Tibial nerve (tissue), 4 donors: ENCODE data around the gene MTIF2. TPM values are rescaled to one million over a fixed set of nuclear protein-coding genes. Genes with fewer than 3 reads are reported as not detected.

Experiments
- DNase-seq, 2 donors: peaks; one replicate each; pipeline ENCODE4 v3.0.0-alpha.2; 2019; ENCODE audit warnings: low spot score in 2 of 2
- H3K27ac ChIP-seq, 4 donors: fragments of 200-600 bp; sonication (generic) in 3 of 4; one replicate each; pipeline ENCODE4 v1.5.1; 2017 to 2019; ENCODE audit warnings: mild to moderate bottlenecking in 1 of 4
- H3K27me3 ChIP-seq, 2 donors: fragments of 200-600 bp; sonication (generic) in 1 of 2; one replicate each; pipeline versions ENCODE4 v1.5.1 to v1.6.0; 2017 to 2019
- H3K36me3 ChIP-seq, 3 donors: fragments of 200-600 bp; sonication (generic); one replicate each; pipeline ENCODE4 v1.5.1; 2018 to 2019
- H3K4me1 ChIP-seq, 4 donors: fragments of 200-600 bp; sonication (generic) in 3 of 4; one replicate each; pipeline ENCODE4 v1.5.1; 2017 to 2019
- H3K4me3 ChIP-seq, 4 donors: fragments of 200-600 bp; sonication (generic) in 3 of 4; one replicate each; pipeline ENCODE4 v1.5.1; 2017 to 2019; ENCODE audit warnings: mild to moderate bottlenecking in 1 of 4, moderate library complexity in 1 of 4
- H3K9me3 ChIP-seq, 4 donors: fragments of 200-600 bp; sonication (generic) in 3 of 4; one replicate each; pipeline ENCODE4 v1.5.1; 2017 to 2019
- EP300 ChIP-seq, 2 donors: sonication (generic); formaldehyde crosslinking; IDR thresholded peaks; one replicate each; pipeline ENCODE4 v1.6.1; 2017; ENCODE audit warnings: antibody characterized with exemption in 2 of 2, mild to moderate bottlenecking in 1 of 2
- POLR2A ChIP-seq, 2 donors: fragments of 450-650 bp; IDR thresholded peaks; one replicate each; pipeline ENCODE4 v1.6.1; 2017; ENCODE audit warnings: antibody characterized with exemption in 2 of 2, mild to moderate bottlenecking in 2 of 2, moderate library complexity in 2 of 2
- WGBS, 2 donors: methylation state at CpG; one replicate each; pipeline ENCODE4 v1.1.5; 2018; 5-methylcytosine and 5-hydroxymethylcytosine counted together
- total RNA-seq, 4 donors: library from RNA; depleted of rRNA; stranded (reverse); fragments of >200 nt; gene quantifications; one replicate each; pipeline ENCODE4 v1.1.0, GENCODE V29; 2016
- TF ChIP-seq, protein P1 (sequence below), 5 experiments: fragments of 200-600 bp in 3 of 5; fragments of 450-650 bp in 2 of 5; sonication (generic) in 3 of 5; IDR thresholded peaks; one replicate each; pipeline ENCODE4 v1.5.1; 2016 to 2019; ENCODE audit warnings: antibody characterized with exemption in 5 of 5, mild to moderate bottlenecking in 3 of 5, moderate library complexity in 2 of 5

Gene MTIF2, protein sequence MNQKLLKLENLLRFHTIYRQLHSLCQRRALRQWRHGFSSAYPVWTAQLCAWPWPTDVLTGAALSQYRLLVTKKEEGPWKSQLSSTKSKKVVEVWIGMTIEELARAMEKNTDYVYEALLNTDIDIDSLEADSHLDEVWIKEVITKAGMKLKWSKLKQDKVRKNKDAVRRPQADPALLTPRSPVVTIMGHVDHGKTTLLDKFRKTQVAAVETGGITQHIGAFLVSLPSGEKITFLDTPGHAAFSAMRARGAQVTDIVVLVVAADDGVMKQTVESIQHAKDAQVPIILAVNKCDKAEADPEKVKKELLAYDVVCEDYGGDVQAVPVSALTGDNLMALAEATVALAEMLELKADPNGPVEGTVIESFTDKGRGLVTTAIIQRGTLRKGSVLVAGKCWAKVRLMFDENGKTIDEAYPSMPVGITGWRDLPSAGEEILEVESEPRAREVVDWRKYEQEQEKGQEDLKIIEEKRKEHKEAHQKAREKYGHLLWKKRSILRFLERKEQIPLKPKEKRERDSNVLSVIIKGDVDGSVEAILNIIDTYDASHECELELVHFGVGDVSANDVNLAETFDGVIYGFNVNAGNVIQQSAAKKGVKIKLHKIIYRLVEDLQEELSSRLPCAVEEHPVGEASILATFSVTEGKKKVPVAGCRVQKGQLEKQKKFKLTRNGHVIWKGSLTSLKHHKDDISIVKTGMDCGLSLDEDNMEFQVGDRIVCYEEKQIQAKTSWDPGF
- total RNA-seq, result 10 to 100 TPM; 11.8 to 31.9 (median 18.0) TPM

DNA sequence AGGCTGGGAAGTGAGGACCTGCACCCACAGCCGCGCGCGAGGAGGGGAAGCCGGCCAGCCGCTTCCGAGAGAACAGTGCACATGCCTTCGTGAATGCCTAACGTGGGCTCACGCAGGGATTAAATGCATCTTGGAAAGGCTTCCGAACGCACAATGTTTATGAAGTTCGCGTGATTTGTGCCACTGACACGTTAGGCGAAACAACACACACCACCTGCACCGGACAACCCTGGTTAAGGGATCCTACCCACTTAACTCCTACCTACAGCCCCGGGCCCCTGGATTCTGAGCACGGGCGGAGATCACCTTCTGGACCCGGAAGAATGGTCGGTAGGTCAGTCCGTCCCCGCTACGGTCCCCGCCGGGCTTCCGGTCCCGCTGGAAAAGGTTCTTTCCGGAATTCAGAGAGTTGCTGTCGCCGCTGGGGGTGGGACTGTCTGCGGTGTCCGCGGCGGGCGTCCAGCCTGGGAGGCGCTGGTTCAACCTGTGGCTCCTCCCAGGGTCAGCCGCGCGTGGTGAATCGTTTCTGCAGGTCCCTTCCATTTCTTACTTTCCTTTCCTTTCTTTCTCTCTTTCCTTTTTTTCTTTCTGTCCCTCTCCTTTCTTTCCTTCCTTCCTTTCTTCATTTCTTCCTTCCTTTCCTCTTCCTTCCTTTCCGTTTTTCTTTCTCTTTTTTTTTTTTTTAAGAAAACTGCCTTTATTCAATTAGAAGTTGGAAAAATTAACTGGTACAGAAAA is at the start of gene MTIF2:
Gene MTIF2, minus strand, starts transcription at position 325 of the 738 bp plus-strand sequence. CDS start 5,373 bp downstream, outside the sequence.
- Histone ChIP-seq H3K36me3 (peaks cover 0 to 32% (median 0%) of the 10 kb centered on the region in 3 donors), H3K9me3 (no peaks in the 10 kb centered on the region)

DNA sequence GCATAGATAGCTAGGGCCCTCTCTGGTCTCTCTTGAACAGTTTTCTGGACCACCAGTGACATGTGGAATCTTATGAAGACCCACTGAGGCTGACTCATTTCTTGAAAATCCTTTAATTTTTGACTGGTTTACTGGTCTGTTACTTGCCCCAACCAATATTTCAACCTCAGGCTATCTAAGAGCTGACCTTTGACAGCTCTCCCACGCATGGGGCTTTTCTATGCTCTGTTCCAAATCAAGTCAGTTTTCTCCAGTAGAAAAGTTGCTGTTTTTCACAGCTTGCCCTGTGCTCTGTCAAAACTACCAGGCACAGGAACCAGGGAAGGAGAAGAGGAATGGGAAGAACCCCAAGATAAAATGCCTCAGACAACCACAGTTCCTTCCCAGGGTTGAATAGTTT is 46.0 kb upstream of the MTIF2 start:
- 69 to 71% methylated on average over 1 of the region's 1 CpG for WGBS, 2 donors
- Histone ChIP-seq H3K4me3 (no peak overlapping the region), H3K27me3 (no peaks in the 10 kb centered on the region), H3K9me3 (no peaks in the 10 kb centered on the region), H3K4me1 (no peaks in the 10 kb centered on the region), H3K27ac (no peak overlapping the region), H3K36me3 (peaks cover 0 to 57% (median 0%) of the 10 kb centered on the region in 3 donors)
- TF ChIP-seq POLR2A (IDR thresholded peaks at IDR 0.05), result no peak
- TF ChIP-seq, protein P1, sequence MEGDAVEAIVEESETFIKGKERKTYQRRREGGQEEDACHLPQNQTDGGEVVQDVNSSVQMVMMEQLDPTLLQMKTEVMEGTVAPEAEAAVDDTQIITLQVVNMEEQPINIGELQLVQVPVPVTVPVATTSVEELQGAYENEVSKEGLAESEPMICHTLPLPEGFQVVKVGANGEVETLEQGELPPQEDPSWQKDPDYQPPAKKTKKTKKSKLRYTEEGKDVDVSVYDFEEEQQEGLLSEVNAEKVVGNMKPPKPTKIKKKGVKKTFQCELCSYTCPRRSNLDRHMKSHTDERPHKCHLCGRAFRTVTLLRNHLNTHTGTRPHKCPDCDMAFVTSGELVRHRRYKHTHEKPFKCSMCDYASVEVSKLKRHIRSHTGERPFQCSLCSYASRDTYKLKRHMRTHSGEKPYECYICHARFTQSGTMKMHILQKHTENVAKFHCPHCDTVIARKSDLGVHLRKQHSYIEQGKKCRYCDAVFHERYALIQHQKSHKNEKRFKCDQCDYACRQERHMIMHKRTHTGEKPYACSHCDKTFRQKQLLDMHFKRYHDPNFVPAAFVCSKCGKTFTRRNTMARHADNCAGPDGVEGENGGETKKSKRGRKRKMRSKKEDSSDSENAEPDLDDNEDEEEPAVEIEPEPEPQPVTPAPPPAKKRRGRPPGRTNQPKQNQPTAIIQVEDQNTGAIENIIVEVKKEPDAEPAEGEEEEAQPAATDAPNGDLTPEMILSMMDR (IDR thresholded peaks at IDR 0.05), result no peak
- TF ChIP-seq EP300 (IDR thresholded peaks at IDR 0.05), result no peak
- DNase-seq, result no peak

More for the DNA sequence above, at the start of gene MTIF2:
- Histone ChIP-seq H3K4me1 (peaks cover 0 to 15% (median 12%) of the 10 kb centered on the region in 4 donors), H3K4me3 (peak within 1 kb of the TSS; percentile 59 to 69 (median 62)), H3K27me3 (no peaks in the 10 kb centered on the region), H3K27ac (peak within 1 kb of the TSS; percentile 77 to 89 (median 82))
- peak; percentile 37 to 41 for TF ChIP-seq POLR2A (IDR thresholded peaks at IDR 0.05)
- TF ChIP-seq, protein P1 (IDR thresholded peaks at IDR 0.05), result peak in 2 of 5 experiments; percentile 24 to 35
- peak in 1 of 2 donors; percentile 89 for TF ChIP-seq EP300 (IDR thresholded peaks at IDR 0.05)
- peak; percentile 89 to 91 for DNase-seq
- 0 to 1% methylated on average over 37 to 43 of the region's 43 CpGs for WGBS, 2 donors

GRCh38 chr2:55311444-55311870 is 42.4 kb upstream of the MTIF2 start:
- Histone ChIP-seq H3K27ac (no peak overlapping the region), H3K9me3 (no peaks in the 10 kb centered on the region), H3K4me3 (no peak overlapping the region), H3K36me3 (peaks cover 0 to 67% (median 0%) of the 10 kb centered on the region in 3 donors), H3K27me3 (no peaks in the 10 kb centered on the region), H3K4me1 (no peaks in the 10 kb centered on the region)
- TF ChIP-seq, protein P1 (IDR thresholded peaks at IDR 0.05), result no peak
- TF ChIP-seq EP300 (IDR thresholded peaks at IDR 0.05) (no peak), POLR2A (IDR thresholded peaks at IDR 0.05) (no peak)
- WGBS, 2 donors, result 75 to 85% methylated on average over 1 of the region's 1 CpG
- DNase-seq, result no peak

DNA sequence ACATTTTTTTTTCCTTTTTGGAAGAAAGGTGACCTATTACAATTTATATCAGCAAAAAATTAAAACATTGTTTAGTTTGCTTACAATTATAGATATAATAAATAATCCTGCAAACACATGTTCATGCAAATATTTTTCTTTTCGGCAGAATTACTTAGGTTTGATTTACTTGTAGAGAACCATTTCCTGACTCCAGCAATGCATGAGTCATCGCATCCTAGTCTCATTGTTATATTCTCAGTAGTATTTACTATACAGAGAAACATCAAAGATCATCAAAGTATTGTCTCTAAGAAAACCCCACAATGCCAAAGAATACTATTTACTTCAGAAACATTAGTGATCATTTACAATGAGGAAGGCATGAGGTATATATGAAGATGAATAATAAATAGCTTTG is 40.4 kb upstream of the MTIF2 start:
- Histone ChIP-seq H3K36me3 (peaks cover 0 to 56% (median 0%) of the 10 kb centered on the region in 3 donors), H3K27ac (no peak overlapping the region), H3K4me1 (no peaks in the 10 kb centered on the region), H3K9me3 (no peaks in the 10 kb centered on the region), H3K4me3 (no peak overlapping the region), H3K27me3 (no peaks in the 10 kb centered on the region)
- 76 to 78% methylated on average over 2 of the region's 2 CpGs for WGBS, 2 donors
- TF ChIP-seq POLR2A (IDR thresholded peaks at IDR 0.05) (no peak), EP300 (IDR thresholded peaks at IDR 0.05) (no peak)
- TF ChIP-seq, protein P1 (IDR thresholded peaks at IDR 0.05), result no peak
- DNase-seq, result no peak
